ENCODE results near the gene F7. TPM values are rescaled to one million over a fixed set of nuclear protein-coding genes. Genes with fewer than 3 reads are reported as not detected.

The F7 gene
- total and polyA plus RNA-seq, 9 of the 15 experiments (the other 6 are each of a cell fraction or from before 2014, with no cell fraction given) = not detected

DNA sequence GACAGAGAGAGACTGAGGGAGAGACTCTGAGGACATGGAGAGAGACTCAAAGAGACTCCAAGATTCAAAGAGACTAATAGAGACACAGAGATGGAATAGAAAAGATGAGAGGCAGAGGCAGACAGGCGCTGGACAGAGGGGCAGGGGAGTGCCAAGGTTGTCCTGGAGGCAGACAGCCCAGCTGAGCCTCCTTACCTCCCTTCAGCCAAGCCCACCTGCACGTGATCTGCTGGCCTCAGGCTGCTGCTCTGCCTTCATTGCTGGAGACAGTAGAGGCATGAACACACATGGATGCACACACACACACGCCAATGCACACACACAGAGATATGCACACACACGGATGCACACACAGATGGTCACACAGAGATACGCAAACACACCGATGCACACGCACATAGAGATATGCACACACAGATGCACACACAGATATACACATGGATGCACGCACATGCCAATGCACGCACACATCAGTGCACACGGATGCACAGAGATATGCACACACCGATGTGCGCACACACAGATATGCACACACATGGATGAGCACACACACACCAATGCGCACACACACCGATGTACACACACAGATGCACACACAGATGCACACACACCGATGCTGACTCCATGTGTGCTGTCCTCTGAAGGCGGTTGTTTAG, 13.7 kb downstream of the F7 start:
- H3K4me3 ChIP-seq = no peak overlapping the region
- no peak overlapping the region for H3K4me2 ChIP-seq (ENCODE audit: insufficient read depth, low read length)
- POLR2A ChIA-PET = no interaction called here
- H3K36me3 ChIP-seq (ENCODE audit: control insufficient read depth, insufficient read depth, low read length) = no peaks in the 10 kb centered on the region
- intact Hi-C loops (cut with micrococcal nuclease) = no loop called here
- no peaks in the 10 kb centered on the region for H3K79me2 ChIP-seq (ENCODE audit: control insufficient read depth, insufficient read depth, low read length)
- no peaks in the 10 kb centered on the region for H3K9me1 ChIP-seq (ENCODE audit: control insufficient read depth, insufficient read depth, low read length)
- no peak for ATAC-seq
- H3K9ac ChIP-seq (ENCODE audit: insufficient read depth in 1 of 2, low read depth in 2 of 2, low read length in 2 of 2) = no peak overlapping the region
- H3K27me3 ChIP-seq (ENCODE audit: control insufficient read depth in 2 of 2, insufficient read depth in 2 of 2, low read length in 2 of 2) = peaks cover 0 to 83% of the 10 kb centered on the region in 2 experiments; a peak in 4 of 5 replicates
- TF ChIP-seq KDM1A (IDR thresholded peaks at IDR 0.05) (peak in 1 of 2 experiments; percentile 83; a peak in 2 of 4 replicates), CSDE1 (IDR thresholded peaks at IDR 0.05) (no peak)
- 11% methylated on average over 14 of the region's 16 CpGs for WGBS (ENCODE audit: insufficient coverage, low coverage, missing lambda C conversion rate)
- H2AFZ ChIP-seq (ENCODE audit: low read depth, low read length) = no peak overlapping the region
- no peaks in the 10 kb centered on the region for H4K20me1 ChIP-seq (replicated peaks; ENCODE audit: control insufficient read depth, insufficient read depth, low read length)
- H3K9me3 ChIP-seq (replicated peaks; ENCODE audit: control insufficient read depth, insufficient read depth, low read depth, low read length) = no peaks in the 10 kb centered on the region
- in situ Hi-C loops (cut with MboI) = no loop called here
- H3K4me1 ChIP-seq (replicated peaks in 1 of 2; ENCODE audit: control insufficient read depth in 2 of 2, insufficient read depth in 2 of 2, low read length in 2 of 2) = peaks cover 0 to 16% of the 10 kb centered on the region in 2 experiments; a peak in 2 of 5 replicates
- no TSS peak for BruUV-seq (replicated peaks)
- no peak for DNase-seq (ENCODE audit: extremely low read depth in 1 of 4, low spot score in 3 of 4)
- H3K27ac ChIP-seq (ENCODE audit: extremely low read depth, low read depth, low read length) = no peak overlapping the region; the same call in 2 of the 3 replicates
- CTCF ChIA-PET (ENCODE audit: low intra/inter-chr PET ratio) = no interaction called here
- FAIRE-seq = no peak

DNA sequence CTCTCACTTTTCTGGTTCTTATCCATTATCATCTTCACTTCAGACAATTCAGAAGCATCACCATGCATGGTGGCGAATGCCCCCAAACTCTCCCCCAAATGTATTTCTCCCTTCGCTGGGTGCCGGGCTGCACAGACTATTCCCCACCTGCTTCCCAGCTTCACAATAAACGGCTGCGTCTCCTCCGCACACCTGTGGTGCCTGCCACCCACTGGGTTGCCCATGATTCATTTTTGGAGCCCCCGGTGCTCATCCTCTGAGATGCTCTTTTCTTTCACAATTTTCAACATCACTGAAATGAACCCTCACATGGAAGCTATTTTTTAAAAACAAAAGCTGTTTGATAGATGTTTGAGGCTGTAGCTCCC, 14.2 kb downstream of the F7 start:
- H3K27ac ChIP-seq (ENCODE audit: extremely low read depth, low read depth, low read length) = no peak overlapping the region
- in situ Hi-C loops (cut with MboI) (no loop called here), intact Hi-C loops (cut with micrococcal nuclease) (no loop called here)
- ChIA-PET CTCF (ENCODE audit: low intra/inter-chr PET ratio) (no interaction called here), POLR2A (no interaction called here)
- no TSS peak for BruUV-seq (replicated peaks)
- FAIRE-seq (no peak), DNase-seq (ENCODE audit: extremely low read depth in 1 of 4, low spot score in 3 of 4) (no peak), ATAC-seq (no peak)
- H3K4me1 ChIP-seq (replicated peaks in 1 of 2; ENCODE audit: control insufficient read depth in 2 of 2, insufficient read depth in 2 of 2, low read length in 2 of 2) = peaks cover 0 to 16% of the 10 kb centered on the region in 2 experiments; a peak in 2 of 5 replicates
- H3K9me3 ChIP-seq (replicated peaks; ENCODE audit: control insufficient read depth, insufficient read depth, low read depth, low read length) = no peaks in the 10 kb centered on the region
- WGBS (ENCODE audit: insufficient coverage, low coverage, missing lambda C conversion rate) = 13% methylated on average over 7 of the region's 7 CpGs
- TF ChIP-seq, protein P1, sequence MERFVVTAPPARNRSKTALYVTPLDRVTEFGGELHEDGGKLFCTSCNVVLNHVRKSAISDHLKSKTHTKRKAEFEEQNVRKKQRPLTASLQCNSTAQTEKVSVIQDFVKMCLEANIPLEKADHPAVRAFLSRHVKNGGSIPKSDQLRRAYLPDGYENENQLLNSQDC (CRISPR knock-in tag; IDR thresholded peaks at IDR 0.05) = no peak
- no peak for TF ChIP-seq NCOR1 (IDR thresholded peaks at IDR 0.05)
- TF ChIP-seq, protein P2, sequence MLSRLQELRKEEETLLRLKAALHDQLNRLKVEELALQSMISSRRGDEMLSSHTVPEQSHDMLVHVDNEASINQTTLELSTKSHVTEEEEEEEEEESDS (CRISPR knock-in tag; IDR thresholded peaks at IDR 0.05) = no peak
- no peak for TF ChIP-seq CBFA2T2 (conservative IDR thresholded peaks at IDR 0.05)
- TF ChIP-seq, protein P3, sequence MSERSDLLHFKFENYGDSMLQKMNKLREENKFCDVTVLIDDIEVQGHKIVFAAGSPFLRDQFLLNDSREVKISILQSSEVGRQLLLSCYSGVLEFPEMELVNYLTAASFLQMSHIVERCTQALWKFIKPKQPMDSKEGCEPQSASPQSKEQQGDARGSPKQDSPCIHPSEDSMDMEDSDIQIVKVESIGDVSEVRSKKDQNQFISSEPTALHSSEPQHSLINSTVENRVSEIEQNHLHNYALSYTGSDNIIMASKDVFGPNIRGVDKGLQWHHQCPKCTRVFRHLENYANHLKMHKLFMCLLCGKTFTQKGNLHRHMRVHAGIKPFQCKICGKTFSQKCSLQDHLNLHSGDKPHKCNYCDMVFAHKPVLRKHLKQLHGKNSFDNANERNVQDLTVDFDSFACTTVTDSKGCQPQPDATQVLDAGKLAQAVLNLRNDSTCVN (CRISPR knock-in tag; IDR thresholded peaks at IDR 0.05) = no peak
- no peak for TF ChIP-seq ZNF780A (CRISPR knock-in tag; IDR thresholded peaks at IDR 0.05)
- TF ChIP-seq, protein P4, sequence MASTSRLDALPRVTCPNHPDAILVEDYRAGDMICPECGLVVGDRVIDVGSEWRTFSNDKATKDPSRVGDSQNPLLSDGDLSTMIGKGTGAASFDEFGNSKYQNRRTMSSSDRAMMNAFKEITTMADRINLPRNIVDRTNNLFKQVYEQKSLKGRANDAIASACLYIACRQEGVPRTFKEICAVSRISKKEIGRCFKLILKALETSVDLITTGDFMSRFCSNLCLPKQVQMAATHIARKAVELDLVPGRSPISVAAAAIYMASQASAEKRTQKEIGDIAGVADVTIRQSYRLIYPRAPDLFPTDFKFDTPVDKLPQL (IDR thresholded peaks at IDR 0.05; ENCODE audit: extremely low read depth, insufficient read length) = no peak
- no peak for TF ChIP-seq HLTF (IDR thresholded peaks at IDR 0.05)
- TF ChIP-seq, protein P5, sequence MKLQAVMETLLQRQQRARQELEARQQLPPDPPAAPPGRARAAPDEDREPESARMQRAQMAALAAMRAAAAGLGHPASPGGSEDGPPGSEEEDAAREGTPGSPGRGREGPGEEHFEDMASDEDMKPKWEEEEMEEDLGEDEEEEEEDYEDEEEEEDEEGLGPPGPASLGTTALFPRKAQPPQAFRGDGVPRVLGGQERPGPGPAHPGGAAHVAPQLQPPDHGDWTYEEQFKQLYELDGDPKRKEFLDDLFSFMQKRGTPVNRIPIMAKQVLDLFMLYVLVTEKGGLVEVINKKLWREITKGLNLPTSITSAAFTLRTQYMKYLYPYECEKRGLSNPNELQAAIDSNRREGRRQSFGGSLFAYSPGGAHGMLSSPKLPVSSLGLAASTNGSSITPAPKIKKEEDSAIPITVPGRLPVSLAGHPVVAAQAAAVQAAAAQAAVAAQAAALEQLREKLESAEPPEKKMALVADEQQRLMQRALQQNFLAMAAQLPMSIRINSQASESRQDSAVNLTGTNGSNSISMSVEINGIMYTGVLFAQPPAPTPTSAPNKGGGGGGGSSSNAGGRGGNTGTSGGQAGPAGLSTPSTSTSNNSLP (IDR thresholded peaks at IDR 0.05; ENCODE audit: borderline replicate concordance, low read depth, low read length) = no peak
- no peak overlapping the region for H2AFZ ChIP-seq (ENCODE audit: low read depth, low read length)
- H4K20me1 ChIP-seq (replicated peaks; ENCODE audit: control insufficient read depth, insufficient read depth, low read length) = no peaks in the 10 kb centered on the region
- no peaks in the 10 kb centered on the region for H3K36me3 ChIP-seq (ENCODE audit: control insufficient read depth, insufficient read depth, low read length)
- H3K4me3 ChIP-seq = no peak overlapping the region
- H3K9ac ChIP-seq (ENCODE audit: insufficient read depth in 1 of 2, low read depth in 2 of 2, low read length in 2 of 2) = no peak overlapping the region
- no peak overlapping the region for H3K4me2 ChIP-seq (ENCODE audit: insufficient read depth, low read length)
- H3K27me3 ChIP-seq (ENCODE audit: control insufficient read depth in 2 of 2, insufficient read depth in 2 of 2, low read length in 2 of 2) = peaks cover 0 to 83% of the 10 kb centered on the region in 2 experiments; a peak in 4 of 5 replicates
- H3K9me1 ChIP-seq (ENCODE audit: control insufficient read depth, insufficient read depth, low read length) = no peaks in the 10 kb centered on the region
- no peaks in the 10 kb centered on the region for H3K79me2 ChIP-seq (ENCODE audit: control insufficient read depth, insufficient read depth, low read length)
